GM12878 (cell line): Measurements from ENCODE around the gene ARF3. TPM values are rescaled to one million over a fixed set of nuclear protein-coding genes. Genes with fewer than 3 reads are reported as not detected.

Experiments
- ATF7 ChIP-seq: fragments of 450-650 bp; IDR thresholded peaks from 2 replicates; pipeline ENCODE4 v1.6.1; 2016; ENCODE audit warnings: low read depth, mild to moderate bottlenecking
- BACH1 ChIP-seq: fragments of 450-650 bp; IDR thresholded peaks from 2 replicates; pipeline ENCODE4 v1.6.1; 2017; ENCODE audit warnings: mild to moderate bottlenecking, borderline replicate concordance
- IRF4 ChIP-seq: IDR thresholded peaks from 2 replicates; pipeline ENCODE4 v1.6.1; 2011; ENCODE audit warnings: low read depth, low read length
- JUNB ChIP-seq: IDR thresholded peaks from 2 replicates; pipeline ENCODE4 v1.6.1; 2016; ENCODE audit warnings: antibody characterized with exemption, mild to moderate bottlenecking
- KLF5 ChIP-seq: fragments of 450-650 bp; IDR thresholded peaks from 2 replicates; pipeline ENCODE4 v1.6.1; 2014; ENCODE audit warnings: mild to moderate bottlenecking; ENCODE audit not compliant: partially characterized antibody
- MTA2 ChIP-seq: fragments of 450-650 bp; IDR thresholded peaks from 2 replicates; pipeline ENCODE4 v1.6.1; 2016; ENCODE audit warnings: low read depth, mild to moderate bottlenecking, moderate library complexity
- MTA3 ChIP-seq: IDR thresholded peaks from 2 replicates; pipeline ENCODE4 v1.6.1; 2012; ENCODE audit warnings: low read length, inconsistent platforms, borderline replicate concordance
- NFXL1 ChIP-seq: fragments of 450-650 bp; IDR thresholded peaks from 2 replicates; pipeline ENCODE4 v1.6.1; 2017; ENCODE audit warnings: antibody characterized with exemption, mild to moderate bottlenecking, borderline replicate concordance
- PBX3 ChIP-seq: IDR thresholded peaks from 2 replicates; pipeline ENCODE4 v1.6.1; 2011; ENCODE audit warnings: mild to moderate bottlenecking, low read depth, low read length, moderate library complexity; ENCODE audit not compliant: insufficient replicate concordance
- RAD51 ChIP-seq: fragments of 450-650 bp; IDR thresholded peaks from 2 replicates; pipeline ENCODE4 v1.6.1; 2016; ENCODE audit warnings: moderate library complexity, mild to moderate bottlenecking, inconsistent platforms
- SPI1 ChIP-seq: IDR thresholded peaks from 2 replicates; pipeline ENCODE4 v1.6.1; 2011; ENCODE audit warnings: low read depth, mild to moderate bottlenecking, low read length, moderate library complexity, borderline replicate concordance; ENCODE audit not compliant: insufficient read depth
- SREBF2 ChIP-seq: IDR thresholded peaks from 2 replicates; pipeline ENCODE4 v1.6.1; 2012; ENCODE audit warnings: mild to moderate bottlenecking, low read length
- TCF7 ChIP-seq: IDR thresholded peaks from 2 replicates; pipeline ENCODE4 v1.6.1; 2014; ENCODE audit warnings: antibody characterized with exemption, borderline replicate concordance
- ZZZ3 ChIP-seq: IDR thresholded peaks from 2 replicates; pipeline ENCODE4 v1.6.1; 2011; ENCODE audit warnings: low read depth; ENCODE audit not compliant: control insufficient read depth, insufficient read length
- polyA plus RNA-seq, 11 experiments: library from polyadenylated mRNA; depleted of rRNA in 4 of 11; unstranded in 6 of 11; stranded (reverse) in 5 of 11; fragments of >200 nt; fragmentation: Nextera tagmentation in 4 of 11; fragmentation: Illumina TruSeq in 1 of 11; extraction: Ambion mirVana in 4 of 11; extraction: Trizol in 1 of 11; gene quantifications; 1 replicate in 1 of 11; 2 replicates in 10 of 11; pipeline versions ENCODE4 v1.2.1 to v1.2.3, GENCODE V29; 2011 to 2016; ENCODE audit warnings: inconsistent platforms in 2 of 11, missing spikeins in 2 of 11, low read depth in 1 of 11
- total RNA-seq, 4 experiments: library from RNA; depleted of rRNA in 3 of 4; stranded (reverse); fragments of >200 nt in 3 of 4; fragmentation: Illumina TruSeq in 1 of 4; extraction: Trizol in 1 of 4; gene quantifications; 2 replicates each; pipeline versions ENCODE4 v1.2.1 to v1.2.3, GENCODE V29; 2013 to 2021
- TF ChIP-seq, protein P1 (sequence below): fragments of 450-650 bp; IDR thresholded peaks from 2 replicates; pipeline ENCODE4 v1.6.1; 2016; ENCODE audit warnings: mild to moderate bottlenecking, moderate library complexity, borderline replicate concordance
- TF ChIP-seq, protein P2 (sequence below): fragments of 450-650 bp; IDR thresholded peaks from 2 replicates; pipeline ENCODE4 v1.6.1; 2017; ENCODE audit warnings: low read depth, mild to moderate bottlenecking, moderate library complexity
- TF ChIP-seq, protein P3 (sequence below): IDR thresholded peaks from 2 replicates; pipeline ENCODE4 v1.6.1; 2011; ENCODE audit warnings: borderline replicate concordance, low read depth, mild to moderate bottlenecking, moderate library complexity, low read length; ENCODE audit not compliant: insufficient read depth, poor library complexity, severe bottlenecking
- TF ChIP-seq, protein P4 (sequence below): fragments of 450-650 bp; IDR thresholded peaks from 2 replicates; pipeline ENCODE4 v1.6.1; 2017; ENCODE audit warnings: mild to moderate bottlenecking

The ARF3 gene
- total and polyA plus RNA-seq, 10 of the 15 experiments (the other 5 are each of a cell fraction or from before 2014, with no cell fraction given): 8.7 to 263 (median 74.4) TPM

GRCh38 chr12:48996794-48997718 lies 39.8 kb upstream of the ARF3 start (continued):
- TF ChIP-seq, protein P1, sequence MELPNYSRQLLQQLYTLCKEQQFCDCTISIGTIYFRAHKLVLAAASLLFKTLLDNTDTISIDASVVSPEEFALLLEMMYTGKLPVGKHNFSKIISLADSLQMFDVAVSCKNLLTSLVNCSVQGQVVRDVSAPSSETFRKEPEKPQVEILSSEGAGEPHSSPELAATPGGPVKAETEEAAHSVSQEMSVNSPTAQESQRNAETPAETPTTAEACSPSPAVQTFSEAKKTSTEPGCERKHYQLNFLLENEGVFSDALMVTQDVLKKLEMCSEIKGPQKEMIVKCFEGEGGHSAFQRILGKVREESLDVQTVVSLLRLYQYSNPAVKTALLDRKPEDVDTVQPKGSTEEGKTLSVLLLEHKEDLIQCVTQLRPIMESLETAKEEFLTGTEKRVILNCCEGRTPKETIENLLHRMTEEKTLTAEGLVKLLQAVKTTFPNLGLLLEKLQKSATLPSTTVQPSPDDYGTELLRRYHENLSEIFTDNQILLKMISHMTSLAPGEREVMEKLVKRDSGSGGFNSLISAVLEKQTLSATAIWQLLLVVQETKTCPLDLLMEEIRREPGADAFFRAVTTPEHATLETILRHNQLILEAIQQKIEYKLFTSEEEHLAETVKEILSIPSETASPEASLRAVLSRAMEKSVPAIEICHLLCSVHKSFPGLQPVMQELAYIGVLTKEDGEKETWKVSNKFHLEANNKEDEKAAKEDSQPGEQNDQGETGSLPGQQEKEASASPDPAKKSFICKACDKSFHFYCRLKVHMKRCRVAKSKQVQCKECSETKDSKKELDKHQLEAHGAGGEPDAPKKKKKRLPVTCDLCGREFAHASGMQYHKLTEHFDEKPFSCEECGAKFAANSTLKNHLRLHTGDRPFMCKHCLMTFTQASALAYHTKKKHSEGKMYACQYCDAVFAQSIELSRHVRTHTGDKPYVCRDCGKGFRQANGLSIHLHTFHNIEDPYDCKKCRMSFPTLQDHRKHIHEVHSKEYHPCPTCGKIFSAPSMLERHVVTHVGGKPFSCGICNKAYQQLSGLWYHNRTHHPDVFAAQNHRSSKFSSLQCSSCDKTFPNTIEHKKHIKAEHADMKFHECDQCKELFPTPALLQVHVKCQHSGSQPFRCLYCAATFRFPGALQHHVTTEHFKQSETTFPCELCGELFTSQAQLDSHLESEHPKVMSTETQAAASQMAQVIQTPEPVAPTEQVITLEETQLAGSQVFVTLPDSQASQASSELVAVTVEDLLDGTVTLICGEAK: no peak
- no peak for TF ChIP-seq IRF4
- TF ChIP-seq ZZZ3: no peak
- no peak for TF ChIP-seq KLF5
- TF ChIP-seq SREBF2: no peak
- no peak for TF ChIP-seq TCF7
- TF ChIP-seq JUNB: no peak
- no peak for TF ChIP-seq NFXL1
- no peak for TF ChIP-seq RAD51
- TF ChIP-seq, protein P2, sequence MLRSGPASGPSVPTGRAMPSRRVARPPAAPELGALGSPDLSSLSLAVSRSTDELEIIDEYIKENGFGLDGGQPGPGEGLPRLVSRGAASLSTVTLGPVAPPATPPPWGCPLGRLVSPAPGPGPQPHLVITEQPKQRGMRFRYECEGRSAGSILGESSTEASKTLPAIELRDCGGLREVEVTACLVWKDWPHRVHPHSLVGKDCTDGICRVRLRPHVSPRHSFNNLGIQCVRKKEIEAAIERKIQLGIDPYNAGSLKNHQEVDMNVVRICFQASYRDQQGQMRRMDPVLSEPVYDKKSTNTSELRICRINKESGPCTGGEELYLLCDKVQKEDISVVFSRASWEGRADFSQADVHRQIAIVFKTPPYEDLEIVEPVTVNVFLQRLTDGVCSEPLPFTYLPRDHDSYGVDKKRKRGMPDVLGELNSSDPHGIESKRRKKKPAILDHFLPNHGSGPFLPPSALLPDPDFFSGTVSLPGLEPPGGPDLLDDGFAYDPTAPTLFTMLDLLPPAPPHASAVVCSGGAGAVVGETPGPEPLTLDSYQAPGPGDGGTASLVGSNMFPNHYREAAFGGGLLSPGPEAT: no peak
- peak; percentile 52; the same call in 1 of the 2 replicates for TF ChIP-seq BACH1
- TF ChIP-seq, protein P3, sequence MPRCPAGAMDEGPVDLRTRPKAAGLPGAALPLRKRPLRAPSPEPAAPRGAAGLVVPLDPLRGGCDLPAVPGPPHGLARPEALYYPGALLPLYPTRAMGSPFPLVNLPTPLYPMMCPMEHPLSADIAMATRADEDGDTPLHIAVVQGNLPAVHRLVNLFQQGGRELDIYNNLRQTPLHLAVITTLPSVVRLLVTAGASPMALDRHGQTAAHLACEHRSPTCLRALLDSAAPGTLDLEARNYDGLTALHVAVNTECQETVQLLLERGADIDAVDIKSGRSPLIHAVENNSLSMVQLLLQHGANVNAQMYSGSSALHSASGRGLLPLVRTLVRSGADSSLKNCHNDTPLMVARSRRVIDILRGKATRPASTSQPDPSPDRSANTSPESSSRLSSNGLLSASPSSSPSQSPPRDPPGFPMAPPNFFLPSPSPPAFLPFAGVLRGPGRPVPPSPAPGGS: no peak
- TF ChIP-seq ATF7: no peak
- no peak for TF ChIP-seq MTA2
- TF ChIP-seq MTA3: 0 out of 2 replicates have a peak, but pooled peaks have one; percentile 32
- TF ChIP-seq, protein P4, sequence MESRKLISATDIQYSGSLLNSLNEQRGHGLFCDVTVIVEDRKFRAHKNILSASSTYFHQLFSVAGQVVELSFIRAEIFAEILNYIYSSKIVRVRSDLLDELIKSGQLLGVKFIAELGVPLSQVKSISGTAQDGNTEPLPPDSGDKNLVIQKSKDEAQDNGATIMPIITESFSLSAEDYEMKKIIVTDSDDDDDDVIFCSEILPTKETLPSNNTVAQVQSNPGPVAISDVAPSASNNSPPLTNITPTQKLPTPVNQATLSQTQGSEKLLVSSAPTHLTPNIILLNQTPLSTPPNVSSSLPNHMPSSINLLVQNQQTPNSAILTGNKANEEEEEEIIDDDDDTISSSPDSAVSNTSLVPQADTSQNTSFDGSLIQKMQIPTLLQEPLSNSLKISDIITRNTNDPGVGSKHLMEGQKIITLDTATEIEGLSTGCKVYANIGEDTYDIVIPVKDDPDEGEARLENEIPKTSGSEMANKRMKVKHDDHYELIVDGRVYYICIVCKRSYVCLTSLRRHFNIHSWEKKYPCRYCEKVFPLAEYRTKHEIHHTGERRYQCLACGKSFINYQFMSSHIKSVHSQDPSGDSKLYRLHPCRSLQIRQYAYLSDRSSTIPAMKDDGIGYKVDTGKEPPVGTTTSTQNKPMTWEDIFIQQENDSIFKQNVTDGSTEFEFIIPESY: no peak
- peak; percentile 12; the same call in 1 of the 2 replicates for TF ChIP-seq SPI1
- TF ChIP-seq PBX3: no peak
